ENCODE data around the gene JARID2.

GRCh38 chr6:15335385-15335784 is 89.5 kb downstream of the JARID2 start:
- TF ChIP-seq CTCF (IDR thresholded peaks at IDR 0.05) (no peak), EP300 (IDR thresholded peaks at IDR 0.05; ENCODE audit: borderline replicate concordance in 1 of 2, low read depth in 1 of 2, low read length in 1 of 2) (no peak), POLR2AphosphoS5 (IDR thresholded peaks at IDR 0.05; ENCODE audit: low read depth, low read length) (no peak), USF2 (IDR thresholded peaks at IDR 0.05; ENCODE audit: borderline replicate concordance, low read depth, low read length) (no peak)

Measured in SK-N-SH (cell line).